ENCODE data around the gene MEGF6. TPM values are rescaled to one million over a fixed set of nuclear protein-coding genes. Genes with fewer than 3 reads are reported as not detected.

Gene MEGF6
- total RNA-seq, 2 experiments from 2014 or later, result 5.8 to 5.9 TPM

DNA sequence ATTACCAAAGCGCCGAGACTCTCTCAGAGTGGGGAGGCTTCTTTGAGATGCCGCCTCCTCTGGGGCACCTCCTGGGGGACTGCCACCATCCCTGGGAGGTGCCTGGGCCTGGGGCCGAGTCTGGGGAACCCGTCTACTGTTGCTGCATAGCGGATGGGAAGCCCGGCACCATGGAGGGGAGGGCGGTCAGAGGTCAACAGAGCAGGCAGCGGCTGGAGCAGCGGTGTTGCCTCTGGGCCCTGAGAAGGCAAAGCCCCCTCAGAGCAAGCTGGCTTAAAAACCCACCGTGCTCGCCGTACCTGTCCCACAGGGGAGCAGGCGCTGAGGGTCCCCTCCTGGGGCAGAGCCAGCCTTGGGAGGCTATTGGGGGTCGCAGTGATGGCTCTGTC lies 94.8 kb downstream of the MEGF6 start:
- no peak overlapping the region for H3K27ac Mint-ChIP-seq
- no peak overlapping the region for H3K4me3 Mint-ChIP-seq
- H3K9me3 Mint-ChIP-seq, result no peaks in the 10 kb centered on the region
- no peaks in the 10 kb centered on the region for H3K36me3 Mint-ChIP-seq (ENCODE audit: low read depth)
- no peak for DNase-seq
- no peaks in the 10 kb centered on the region for H3K4me1 Mint-ChIP-seq (ENCODE audit: low read depth)
- no peaks in the 10 kb centered on the region for H3K27me3 Mint-ChIP-seq (ENCODE audit: low read depth)
- intact Hi-C loops (cut with micrococcal nuclease), result no loop called here
- CTCF ChIA-PET, result no interaction called here

- CTCF ChIA-PET, result no interaction called here
- DNase-seq, result no peak
- Mint-ChIP-seq H3K9me3 (no peaks in the 10 kb centered on the region), H3K27ac (no peak overlapping the region), H3K4me1 (ENCODE audit: low read depth) (no peaks in the 10 kb centered on the region), H3K27me3 (ENCODE audit: low read depth) (no peaks in the 10 kb centered on the region), H3K4me3 (no peak overlapping the region), H3K36me3 (ENCODE audit: low read depth) (no peaks in the 10 kb centered on the region)
- intact Hi-C loops (cut with micrococcal nuclease), result no loop called here
Observed at GRCh38 chr1:3515774-3516480, 95.4 kb downstream of the MEGF6 start.

- Mint-ChIP-seq H3K36me3 (ENCODE audit: low read depth) (no peaks in the 10 kb centered on the region), H3K4me1 (ENCODE audit: low read depth) (no peaks in the 10 kb centered on the region), H3K9me3 (no peaks in the 10 kb centered on the region), H3K27ac (no peak overlapping the region), H3K4me3 (no peak overlapping the region), H3K27me3 (ENCODE audit: low read depth) (no peaks in the 10 kb centered on the region)
- DNase-seq, result no peak
- CTCF ChIA-PET, result no interaction called here
- intact Hi-C loops (cut with micrococcal nuclease), result no loop called here
Observed at GRCh38 chr1:3515272-3515671, 96.0 kb downstream of the MEGF6 start.

- H3K36me3 Mint-ChIP-seq (ENCODE audit: low read depth), result no peaks in the 10 kb centered on the region
- H3K27me3 Mint-ChIP-seq (ENCODE audit: low read depth), result no peaks in the 10 kb centered on the region
- H3K27ac Mint-ChIP-seq, result no peak overlapping the region
- no peaks in the 10 kb centered on the region for H3K4me1 Mint-ChIP-seq (ENCODE audit: low read depth)
- intact Hi-C loops (cut with micrococcal nuclease), result no loop called here
- no peak overlapping the region for H3K4me3 Mint-ChIP-seq
- H3K9me3 Mint-ChIP-seq, result no peaks in the 10 kb centered on the region
- no peak for DNase-seq
- CTCF ChIA-PET, result no interaction called here
Observed at GRCh38 chr1:3514404-3514803, 96.9 kb downstream of the MEGF6 start.

DNA sequence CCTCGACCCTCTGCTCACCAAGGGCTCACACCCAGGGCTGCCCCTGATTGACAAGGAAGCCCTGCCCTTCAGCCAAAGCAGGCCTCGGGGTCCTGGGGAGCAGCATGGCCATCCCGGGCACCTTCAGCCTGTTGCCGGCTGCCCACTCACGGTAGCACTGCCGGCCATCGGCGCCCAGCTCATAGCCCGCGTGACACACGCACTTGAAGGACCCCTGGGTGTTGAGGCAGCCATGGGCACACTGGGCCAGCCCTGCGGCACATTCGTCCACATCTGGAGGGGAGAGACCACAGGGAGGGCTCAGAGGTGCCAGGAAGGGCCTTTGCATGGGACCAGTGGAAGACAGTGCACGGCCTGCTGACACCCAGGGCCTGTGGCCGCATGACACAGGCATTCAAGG lies 99.5 kb downstream of the MEGF6 start:
- CTCF ChIA-PET, result no interaction called here
- Mint-ChIP-seq H3K27ac (no peak overlapping the region), H3K27me3 (ENCODE audit: low read depth) (no peaks in the 10 kb centered on the region), H3K4me3 (no peak overlapping the region), H3K4me1 (ENCODE audit: low read depth) (no peaks in the 10 kb centered on the region), H3K9me3 (no peaks in the 10 kb centered on the region), H3K36me3 (ENCODE audit: low read depth) (no peaks in the 10 kb centered on the region)
- DNase-seq, result no peak
- intact Hi-C loops (cut with micrococcal nuclease), result no loop called here

- no peak overlapping the region for H3K4me3 Mint-ChIP-seq
- no peaks in the 10 kb centered on the region for H3K36me3 Mint-ChIP-seq (ENCODE audit: low read depth)
- H3K27ac Mint-ChIP-seq, result no peak overlapping the region
- CTCF ChIA-PET, result no interaction called here
- intact Hi-C loops (cut with micrococcal nuclease), result no loop called here
- H3K27me3 Mint-ChIP-seq (ENCODE audit: low read depth), result no peaks in the 10 kb centered on the region
- no peaks in the 10 kb centered on the region for H3K9me3 Mint-ChIP-seq
- no peaks in the 10 kb centered on the region for H3K4me1 Mint-ChIP-seq (ENCODE audit: low read depth)
- DNase-seq, result no peak
Observed at GRCh38 chr1:3511306-3511705, 100.0 kb downstream of the MEGF6 start.

DNA sequence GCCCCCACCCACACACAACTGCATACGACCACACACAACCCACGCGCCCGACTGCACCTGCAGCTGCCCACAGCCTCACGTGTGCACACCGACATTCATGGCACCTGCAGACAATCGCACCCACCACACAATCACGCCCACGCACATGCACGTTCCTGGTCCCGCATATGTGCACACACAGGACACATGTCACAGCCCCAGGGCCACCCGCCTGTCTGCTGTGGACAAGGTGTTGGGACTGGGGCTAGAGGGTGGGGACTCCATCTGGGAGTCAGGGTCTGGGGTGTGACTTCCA lies 100.4 kb downstream of the MEGF6 start:
- DNase-seq, result no peak
- CTCF ChIA-PET, result no interaction called here
- Mint-ChIP-seq H3K4me1 (ENCODE audit: low read depth) (no peaks in the 10 kb centered on the region), H3K27ac (no peak overlapping the region), H3K27me3 (ENCODE audit: low read depth) (no peaks in the 10 kb centered on the region), H3K36me3 (ENCODE audit: low read depth) (no peaks in the 10 kb centered on the region), H3K4me3 (no peak overlapping the region), H3K9me3 (no peaks in the 10 kb centered on the region)
- intact Hi-C loops (cut with micrococcal nuclease), result no loop called here

DNA sequence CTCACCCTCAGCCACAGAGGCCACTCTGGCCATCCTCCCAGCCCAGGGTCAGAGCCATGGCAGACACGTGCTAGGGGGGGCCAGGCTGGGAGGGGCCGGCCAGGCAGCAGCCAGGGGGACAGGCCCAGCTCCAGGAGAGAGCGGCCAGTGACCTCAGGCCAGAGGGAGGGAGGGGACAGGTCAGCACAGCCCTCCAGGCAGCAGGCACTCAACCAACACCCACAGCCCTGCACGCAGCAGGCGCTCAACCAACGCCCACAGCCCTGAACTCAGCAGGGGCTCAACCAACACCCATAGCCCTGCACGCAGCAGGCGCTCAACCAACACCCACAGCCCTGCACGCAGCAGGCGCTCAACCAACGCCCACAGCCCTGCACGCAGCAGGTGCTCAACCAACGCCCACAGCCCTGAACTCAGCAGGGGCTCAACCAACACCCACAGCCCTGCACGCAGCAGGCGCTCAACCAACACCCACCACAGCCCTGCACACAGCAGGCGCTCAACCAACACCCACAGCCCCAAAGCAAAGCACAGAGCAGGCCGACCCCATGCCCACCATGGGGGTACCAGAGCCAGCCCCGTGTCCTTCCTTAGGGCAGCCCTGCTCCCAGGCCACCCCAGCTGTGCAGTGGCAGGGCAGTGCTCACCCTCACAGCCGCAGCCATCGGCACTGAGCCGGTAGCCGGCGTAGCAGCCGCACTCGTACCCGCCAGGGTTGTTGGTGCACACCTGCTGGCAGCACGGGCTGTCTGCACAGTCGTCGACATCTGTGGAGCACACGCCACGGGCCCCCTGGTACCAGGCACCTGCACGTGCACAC lies 101.0 kb downstream of the MEGF6 start:
- Mint-ChIP-seq H3K27me3 (ENCODE audit: low read depth) (no peaks in the 10 kb centered on the region), H3K4me1 (ENCODE audit: low read depth) (no peaks in the 10 kb centered on the region), H3K9me3 (no peaks in the 10 kb centered on the region), H3K36me3 (ENCODE audit: low read depth) (no peaks in the 10 kb centered on the region), H3K27ac (no peak overlapping the region), H3K4me3 (no peak overlapping the region)
- DNase-seq, result no peak
- CTCF ChIA-PET, result no interaction called here
- intact Hi-C loops (cut with micrococcal nuclease), result no loop called here

DNA sequence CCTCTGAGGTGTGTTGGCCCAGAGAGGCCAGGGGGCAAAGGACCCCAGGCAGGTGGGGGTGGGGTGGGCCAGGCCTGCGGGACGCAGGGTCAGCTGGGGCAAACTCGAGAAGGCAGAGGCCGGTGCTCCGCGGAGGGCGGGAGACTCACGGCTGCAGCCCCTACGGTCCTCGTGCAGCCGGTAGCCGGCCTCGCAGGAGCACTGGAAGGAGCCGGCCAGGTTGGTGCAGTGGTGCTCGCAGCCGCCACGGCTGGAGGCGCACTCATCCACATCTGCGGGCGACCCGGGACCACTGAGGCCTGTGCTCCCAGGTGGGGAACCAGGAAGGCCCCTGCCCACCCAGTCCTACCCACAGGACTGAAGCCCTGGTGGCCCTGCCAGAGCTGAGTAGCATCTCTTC lies 101.6 kb downstream of the MEGF6 start:
- Mint-ChIP-seq H3K27me3 (ENCODE audit: low read depth) (no peaks in the 10 kb centered on the region), H3K27ac (no peak overlapping the region), H3K4me3 (no peak overlapping the region), H3K36me3 (ENCODE audit: low read depth) (no peaks in the 10 kb centered on the region), H3K4me1 (ENCODE audit: low read depth) (no peaks in the 10 kb centered on the region), H3K9me3 (no peaks in the 10 kb centered on the region)
- CTCF ChIA-PET, result no interaction called here
- intact Hi-C loops (cut with micrococcal nuclease), result no loop called here
- no peak for DNase-seq

DNA sequence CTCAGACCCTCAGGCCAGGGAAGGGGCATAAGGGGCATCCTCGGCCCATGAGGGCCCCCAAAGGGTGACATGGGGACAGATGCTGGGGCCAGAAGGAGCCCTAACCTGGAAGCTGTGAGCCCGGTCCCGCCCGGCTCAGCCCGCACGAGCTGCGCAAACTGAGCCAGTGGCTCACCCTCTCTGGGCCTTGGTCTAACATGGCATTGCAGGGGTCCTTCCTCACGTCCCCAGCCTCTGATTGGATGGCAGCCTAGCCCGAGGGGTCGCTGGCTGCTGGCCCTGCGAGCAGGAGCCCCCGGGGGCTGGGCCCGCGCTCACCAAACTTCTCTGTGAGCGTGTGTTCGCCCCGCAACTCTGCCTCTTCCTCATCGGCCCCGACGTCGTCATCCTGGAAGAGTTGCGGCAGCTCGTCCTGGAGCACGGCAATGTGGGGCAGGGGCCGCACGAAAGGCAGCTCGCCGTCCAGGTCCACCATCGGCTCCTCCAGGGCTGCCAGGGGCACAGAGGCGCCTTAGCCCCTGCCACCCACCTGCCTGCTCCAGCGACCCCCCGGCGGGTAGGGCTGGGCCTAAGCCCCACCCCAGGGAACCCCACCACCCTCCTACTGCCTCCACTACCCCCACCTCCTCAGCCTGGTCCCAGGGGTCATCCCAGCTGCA lies 102.4 kb downstream of the MEGF6 start:
- no peak for DNase-seq
- Mint-ChIP-seq H3K27me3 (ENCODE audit: low read depth) (no peaks in the 10 kb centered on the region), H3K4me1 (ENCODE audit: low read depth) (no peaks in the 10 kb centered on the region), H3K36me3 (ENCODE audit: low read depth) (no peaks in the 10 kb centered on the region), H3K27ac (no peak overlapping the region), H3K4me3 (no peak overlapping the region), H3K9me3 (no peaks in the 10 kb centered on the region)
- intact Hi-C loops (cut with micrococcal nuclease), result no loop called here
- CTCF ChIA-PET, result no interaction called here

GRCh38 chr1:3507636-3508275 lies 103.6 kb downstream of the MEGF6 start:
- Mint-ChIP-seq H3K27me3 (ENCODE audit: low read depth) (no peaks in the 10 kb centered on the region), H3K27ac (no peak overlapping the region), H3K36me3 (ENCODE audit: low read depth) (no peaks in the 10 kb centered on the region), H3K4me1 (ENCODE audit: low read depth) (no peaks in the 10 kb centered on the region), H3K9me3 (no peaks in the 10 kb centered on the region), H3K4me3 (no peak overlapping the region)
- CTCF ChIA-PET, result interaction anchor here (1.2 kb wide), 1 partner anchor 15 kb away, joined by 3 read pairs; no protein-coding TSS in a partner anchor
- no peak for DNase-seq
- intact Hi-C loops (cut with micrococcal nuclease), result no loop called here

GRCh38 chr1:3506943-3507342 lies 104.4 kb downstream of the MEGF6 start:
- H3K27me3 Mint-ChIP-seq (ENCODE audit: low read depth), result no peaks in the 10 kb centered on the region
- intact Hi-C loops (cut with micrococcal nuclease), result no loop called here
- DNase-seq, result no peak
- H3K27ac Mint-ChIP-seq, result no peak overlapping the region
- CTCF ChIA-PET, result interaction anchor here (1.2 kb wide), 1 partner anchor 15 kb away, joined by 3 read pairs; no protein-coding TSS in a partner anchor
- no peaks in the 10 kb centered on the region for H3K36me3 Mint-ChIP-seq (ENCODE audit: low read depth)
- H3K9me3 Mint-ChIP-seq, result no peaks in the 10 kb centered on the region
- no peaks in the 10 kb centered on the region for H3K4me1 Mint-ChIP-seq (ENCODE audit: low read depth)
- H3K4me3 Mint-ChIP-seq, result no peak overlapping the region
